T1000 (cell line): Measurements from ENCODE around the gene DCC.

Source experiments
- DNase-seq: peaks from one replicate; lab custom pipeline; 2025; ENCODE audit warnings: mixed read lengths; lab: John Stamatoyannopoulos, UW

DCC gene

DNA sequence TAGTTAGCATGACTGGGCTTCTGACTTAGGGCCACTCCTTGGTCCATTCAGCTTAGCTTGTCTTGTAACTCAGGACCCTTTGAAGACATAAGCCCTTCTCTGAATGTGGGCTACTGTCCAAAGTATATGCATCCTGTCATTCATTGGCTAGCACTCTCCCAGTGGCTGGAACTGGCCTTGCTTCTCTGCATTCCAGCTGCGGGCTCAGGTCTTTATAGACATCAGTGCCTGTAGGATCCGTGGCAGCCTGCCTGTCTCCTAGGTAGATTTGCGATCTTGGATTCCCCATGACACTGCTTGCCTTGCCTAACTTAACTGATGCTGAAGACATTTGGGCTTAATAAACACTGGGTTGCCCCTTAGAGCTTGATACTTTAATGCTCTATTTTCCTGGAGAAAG lies 170.1 kb downstream of the DCC start:
- no peak for DNase-seq

DNA sequence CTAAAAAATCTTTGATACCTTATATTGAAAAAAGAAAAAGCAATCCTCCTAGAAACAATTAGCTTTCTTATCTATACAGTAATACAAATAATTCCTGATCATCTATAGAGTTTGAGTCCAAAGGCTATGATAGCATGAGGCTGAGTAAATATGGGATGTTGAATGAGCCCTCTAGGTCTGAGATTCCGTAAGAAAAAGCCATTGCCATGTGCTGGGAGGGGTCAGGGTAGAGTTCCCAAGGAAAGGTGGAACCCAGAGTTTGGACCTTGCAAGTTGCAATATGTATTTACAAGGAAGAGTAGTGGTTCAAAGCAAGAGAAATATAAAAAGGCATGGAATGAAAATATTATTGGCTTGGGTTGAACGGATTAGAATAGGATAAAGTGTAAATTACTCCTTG lies 178.1 kb downstream of the DCC start:
- DNase-seq: no peak

DNA sequence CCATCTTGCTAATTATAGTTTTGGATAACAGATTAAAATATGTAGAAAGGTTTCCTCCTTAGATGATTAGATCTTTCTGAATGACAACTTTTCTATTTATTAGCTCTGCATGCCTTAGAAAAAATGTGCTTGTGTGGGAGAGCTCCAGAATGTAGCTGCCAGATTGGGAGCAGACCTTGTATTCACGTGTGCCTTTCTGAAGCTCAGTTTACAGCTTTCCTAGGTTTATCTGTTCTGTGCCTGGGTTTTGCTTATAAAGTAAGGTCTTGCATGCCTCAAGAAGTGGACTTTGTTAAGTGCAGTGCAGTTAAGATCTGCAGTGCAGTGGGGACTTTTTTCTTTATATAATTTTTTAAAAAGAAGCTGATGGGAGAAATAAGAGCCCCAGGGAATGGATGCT lies 179.0 kb downstream of the DCC start:
- DNase-seq: no peak

DNA sequence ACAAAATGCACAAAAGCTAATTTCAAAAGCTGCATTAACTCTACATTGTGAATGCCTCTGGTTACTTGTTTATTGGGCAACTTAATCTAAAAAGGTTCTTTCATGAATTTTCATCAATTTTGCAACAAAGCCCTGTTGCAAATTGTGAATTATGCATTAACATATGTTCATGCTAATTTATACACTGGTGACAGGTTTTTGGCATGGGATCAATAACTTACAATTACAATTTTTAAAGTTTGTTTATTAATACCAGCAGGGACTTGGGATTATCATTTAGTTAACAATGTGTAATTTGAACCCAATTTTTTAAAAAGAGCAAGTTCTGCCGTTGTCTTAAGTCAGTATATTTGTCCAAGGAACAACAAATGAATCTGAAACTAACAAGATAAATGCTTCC lies 183.6 kb downstream of the DCC start:
- no peak for DNase-seq

DNA sequence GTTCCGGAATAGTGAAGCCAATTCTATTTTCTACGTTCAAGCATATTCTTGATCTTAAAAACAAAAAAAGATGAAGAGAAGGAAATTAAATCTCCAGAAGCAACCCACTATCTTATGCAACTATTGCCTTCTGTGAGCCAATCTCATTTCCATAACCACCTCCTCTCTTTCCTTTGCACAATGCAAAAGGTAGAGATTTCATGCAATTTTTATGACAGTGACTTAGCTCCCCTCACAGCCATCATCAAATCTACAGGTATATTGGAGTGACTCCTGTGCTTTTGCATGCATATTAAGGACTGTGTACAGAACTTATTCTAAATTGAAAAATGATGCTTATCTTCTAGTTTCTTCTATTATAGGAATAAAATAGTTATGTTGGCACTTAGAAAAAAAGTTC lies 191.8 kb downstream of the DCC start:
- no peak for DNase-seq

DNA sequence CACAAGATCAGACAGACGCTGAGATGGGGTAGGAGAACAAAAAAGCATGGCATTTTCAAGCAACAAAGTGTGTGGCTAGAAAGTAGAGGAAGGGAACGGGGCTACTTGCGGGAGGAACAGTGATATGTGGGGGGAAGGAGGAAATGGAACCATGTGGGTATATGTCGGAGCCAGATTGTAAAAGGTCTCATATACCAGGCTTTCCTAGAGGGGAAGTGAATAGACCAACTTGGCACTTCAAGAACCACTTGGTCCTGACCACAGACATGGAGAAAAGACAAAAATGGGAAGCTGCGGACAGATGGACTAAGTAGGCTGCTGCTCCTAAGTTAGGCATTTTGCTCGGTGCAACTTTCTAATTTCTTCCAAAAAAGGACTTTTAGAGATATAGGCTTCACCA lies 196.0 kb downstream of the DCC start:
- DNase-seq: no peak

DNA sequence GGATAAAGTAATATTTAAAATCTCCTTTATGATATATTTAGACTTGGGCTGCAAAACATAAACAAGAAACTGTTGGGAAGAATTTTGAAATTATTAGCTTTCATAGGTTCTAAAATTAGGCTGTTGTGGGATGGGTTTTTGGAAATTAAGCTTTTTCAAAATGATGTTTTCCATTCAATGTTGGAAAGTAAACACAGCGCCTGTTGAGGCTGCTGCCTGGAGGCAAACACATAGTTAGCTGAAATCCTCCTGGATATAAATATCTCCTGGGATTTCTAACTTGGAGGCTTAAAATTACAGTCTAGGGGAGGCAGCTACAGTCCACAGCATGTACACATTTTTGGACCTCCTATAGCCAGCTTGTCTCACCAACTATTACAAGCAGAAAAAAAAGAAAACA lies 197.3 kb downstream of the DCC start:
- DNase-seq: no peak

DNA sequence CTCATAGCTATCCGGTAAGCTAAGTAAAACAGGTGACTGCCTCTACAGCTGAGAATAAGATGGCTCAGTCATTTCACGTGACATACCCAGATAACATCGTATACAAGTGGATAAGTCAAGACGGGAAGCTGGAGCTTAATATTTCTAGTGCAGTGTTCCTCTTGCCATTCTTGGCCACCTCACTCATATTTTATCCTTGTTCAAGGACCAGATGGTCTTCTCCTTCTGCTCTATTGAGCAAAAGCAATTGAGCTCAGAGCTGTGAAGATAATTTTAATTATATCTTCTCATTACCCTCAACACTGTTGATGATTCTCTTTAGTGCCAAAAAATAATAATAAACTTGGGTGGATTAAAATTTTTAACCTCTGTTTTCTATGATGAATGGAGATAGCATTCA lies 201.1 kb downstream of the DCC start:
- DNase-seq: no peak

DNA sequence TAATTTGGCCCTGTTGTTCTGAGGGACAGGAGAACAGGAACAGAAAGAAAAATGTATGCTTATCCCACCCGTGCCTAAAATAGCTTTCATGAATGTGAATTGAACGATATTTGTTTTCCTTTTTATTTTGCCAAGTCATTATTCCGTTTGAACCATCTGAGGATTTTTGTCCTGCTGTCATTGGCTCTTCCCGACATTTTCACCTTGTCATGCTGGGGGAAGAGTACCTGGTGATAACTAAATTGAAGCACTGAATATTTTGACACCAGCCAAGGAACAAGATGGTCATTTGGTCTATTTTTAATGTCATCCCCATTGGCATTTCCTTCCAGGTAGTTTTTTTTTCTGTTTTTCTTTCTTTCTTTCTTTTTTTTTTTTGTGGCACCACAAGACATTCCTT lies 204.1 kb downstream of the DCC start:
- no peak for DNase-seq

DNA sequence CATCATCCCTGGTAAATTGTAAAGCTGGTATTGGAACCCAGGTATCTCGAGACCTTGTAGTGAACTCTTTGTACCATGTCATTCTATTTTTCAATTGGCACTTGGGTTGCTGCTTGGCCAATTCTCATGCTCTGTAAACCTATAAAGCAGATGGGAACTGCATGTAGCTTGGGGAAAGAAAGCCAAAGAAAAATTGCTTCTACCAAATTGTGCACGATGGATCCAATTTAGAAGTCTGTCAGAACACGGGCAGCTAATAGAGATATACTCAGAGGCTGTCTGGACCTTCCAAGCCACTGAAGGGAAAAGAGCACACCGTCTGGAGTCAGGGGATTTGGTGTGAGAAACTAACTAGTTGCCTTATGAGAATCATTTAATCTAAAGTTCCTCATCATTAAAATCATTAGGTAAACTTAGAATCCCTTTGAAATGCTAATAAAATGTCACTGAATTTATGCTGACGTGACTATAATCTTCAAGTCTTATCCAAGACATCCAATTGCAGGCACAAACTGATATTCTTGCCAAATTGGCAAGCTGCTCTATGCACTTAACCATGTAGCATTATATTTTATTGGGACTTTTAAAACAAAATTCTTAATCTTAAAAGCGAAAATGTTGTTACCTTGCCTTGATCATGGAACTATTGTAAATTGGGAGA lies 206.8 kb downstream of the DCC start:
- no peak for DNase-seq

DNA sequence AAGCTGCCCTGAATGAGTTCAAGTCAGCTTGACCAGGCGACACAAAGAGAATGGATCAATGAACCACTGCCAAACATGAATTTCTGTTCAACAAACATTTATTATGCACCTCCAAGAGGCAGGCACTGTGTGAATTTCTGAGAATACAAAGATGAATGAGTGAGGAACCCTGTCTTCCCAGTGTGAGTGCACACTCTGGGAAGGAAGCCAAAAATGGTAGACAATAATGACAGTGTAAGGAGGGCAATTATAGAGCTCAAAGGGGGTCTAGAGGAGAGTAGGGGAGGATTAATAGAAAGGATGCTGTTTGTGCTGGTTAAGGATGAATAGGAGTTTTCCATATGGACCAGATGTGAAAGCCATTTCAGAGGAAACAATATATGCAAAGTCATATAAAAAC lies 213.4 kb downstream of the DCC start:
- DNase-seq: no peak

DNA sequence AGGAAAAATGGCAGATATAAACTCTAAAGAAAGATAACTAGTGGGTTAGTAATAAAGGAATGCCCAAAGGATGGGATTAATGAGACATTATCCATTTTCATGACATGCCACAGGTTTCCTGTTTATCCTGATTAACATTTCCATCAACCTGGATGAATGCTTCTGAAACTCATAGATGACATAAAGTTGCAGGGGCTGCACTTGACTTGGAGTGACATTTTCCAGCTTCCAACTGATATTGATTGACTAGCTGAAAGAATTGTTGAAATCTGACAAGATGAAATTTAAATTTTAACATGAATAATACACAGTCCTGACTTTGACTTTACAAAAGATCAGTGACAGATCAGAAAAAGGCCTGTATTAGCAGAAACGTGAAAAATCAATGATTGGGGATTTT lies 214.2 kb downstream of the DCC start:
- no peak for DNase-seq

DNA sequence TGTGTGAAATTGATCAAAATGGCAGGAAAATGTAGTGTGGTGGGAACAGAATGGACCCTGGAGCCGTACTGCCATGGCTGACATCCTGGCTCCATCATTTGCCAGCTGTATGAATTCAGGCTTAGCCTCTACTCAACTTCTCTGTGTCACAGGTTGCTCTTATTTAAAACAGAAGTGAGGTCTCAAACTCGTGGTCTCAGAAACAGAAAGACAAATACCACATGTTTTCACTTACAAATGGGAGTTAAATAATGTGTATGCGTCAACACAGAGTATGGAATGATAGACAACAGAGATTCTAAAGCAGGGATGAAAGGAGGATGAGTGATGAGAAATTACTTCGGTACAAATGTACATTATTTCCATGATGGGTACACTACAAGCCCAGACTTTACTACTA lies 227.4 kb downstream of the DCC start:
- DNase-seq: no peak

DNA sequence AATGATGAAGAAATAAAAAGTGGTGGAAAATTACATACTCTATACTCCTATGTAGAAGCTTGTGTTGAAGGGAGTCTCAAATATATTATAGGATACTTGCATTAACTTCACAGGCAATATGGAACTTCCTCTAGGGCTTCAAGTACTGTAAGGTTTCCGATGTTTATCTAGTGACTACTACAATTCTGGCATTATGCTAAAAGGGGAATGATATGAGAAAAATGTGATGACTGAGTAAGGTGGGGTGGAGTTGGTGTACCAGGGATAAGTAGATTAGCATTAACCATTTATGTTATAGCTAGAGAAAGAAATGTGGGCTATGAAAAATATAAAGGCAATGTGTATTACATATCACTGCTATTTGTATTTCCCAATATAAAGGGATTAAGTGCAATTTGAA lies 229.5 kb downstream of the DCC start:
- DNase-seq: no peak

DNA sequence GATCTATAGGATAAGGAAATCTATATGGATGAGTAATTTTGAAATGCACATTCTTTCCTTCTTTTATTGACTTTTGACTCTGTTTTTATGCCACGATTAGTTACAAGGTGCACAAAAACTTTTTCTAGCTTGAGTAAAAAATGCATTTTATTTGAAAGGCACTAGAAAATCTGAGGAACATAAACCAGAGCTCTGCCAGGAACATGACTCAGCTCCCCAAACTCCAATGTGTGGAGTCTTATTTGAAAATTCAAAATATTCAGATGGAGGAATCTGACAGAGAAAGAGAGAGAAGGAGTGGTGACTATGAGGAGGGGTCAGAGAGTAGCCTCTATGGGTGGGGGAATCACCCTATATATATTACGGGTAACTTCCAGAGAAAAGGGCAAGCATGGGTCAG lies 231.0 kb downstream of the DCC start:
- DNase-seq: no peak

DNA sequence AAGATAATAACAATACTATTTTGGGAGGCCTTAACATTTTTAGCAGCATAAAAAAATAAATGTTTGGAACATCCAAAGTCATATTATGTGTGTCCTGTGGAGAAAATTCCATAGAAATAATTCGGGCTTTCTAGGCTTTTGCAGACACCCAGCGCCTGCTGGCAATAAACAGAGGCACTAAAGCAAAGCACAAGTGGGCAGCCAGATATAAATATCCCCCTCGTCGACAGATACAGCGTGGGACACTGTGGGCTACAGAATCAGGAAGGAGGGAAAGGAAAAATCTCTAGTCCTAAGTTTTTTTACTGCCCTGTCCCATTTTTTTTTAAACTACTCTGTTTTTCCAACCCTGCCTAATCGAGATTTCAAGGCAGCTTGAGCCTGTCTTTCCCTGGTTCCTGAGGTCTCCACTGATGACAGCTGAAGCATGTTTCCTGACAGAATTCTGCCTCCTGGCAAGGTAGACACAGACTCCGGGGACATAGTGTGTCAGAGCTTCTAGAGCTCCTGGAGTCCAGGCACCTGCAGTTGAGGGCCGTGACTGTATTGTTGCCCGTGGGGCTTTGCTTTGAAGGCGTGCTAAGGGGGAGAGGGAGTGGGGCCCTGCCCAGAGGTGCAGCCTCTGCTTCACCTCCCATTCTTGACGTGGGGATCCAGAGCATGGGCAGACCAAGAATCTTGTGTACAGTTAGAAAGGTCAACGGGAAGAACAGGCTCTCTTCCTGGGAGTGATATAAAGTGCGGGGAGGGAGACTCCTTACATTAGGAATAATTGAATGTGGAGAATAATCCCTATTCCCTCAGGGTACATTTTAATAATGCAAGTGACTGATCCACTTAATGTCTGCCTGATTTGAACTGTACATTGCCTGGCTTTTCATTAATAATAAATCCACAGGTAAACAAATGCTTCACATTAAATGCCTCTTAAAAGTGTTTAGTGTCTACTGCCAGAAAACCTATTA lies 232.3 kb downstream of the DCC start:
- DNase-seq: no peak

DNA sequence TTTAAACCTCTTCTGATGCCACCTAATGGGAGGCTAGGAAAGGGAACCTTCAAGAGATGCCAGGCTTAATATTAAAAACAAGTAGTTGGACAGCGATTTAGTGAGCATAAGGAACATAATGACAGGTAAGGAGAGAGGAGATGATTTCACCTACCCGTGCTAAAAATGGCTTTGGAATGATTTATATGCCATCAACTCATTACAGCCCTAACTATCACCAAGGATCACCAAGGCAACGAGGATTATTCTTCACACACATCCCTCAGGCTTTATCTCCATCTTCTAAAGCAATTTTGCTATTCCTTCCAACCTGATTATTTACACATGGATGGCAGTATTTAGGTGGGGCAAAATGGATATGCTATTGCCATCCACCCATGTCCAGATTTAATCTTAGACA lies 237.8 kb downstream of the DCC start:
- no peak for DNase-seq

DNA sequence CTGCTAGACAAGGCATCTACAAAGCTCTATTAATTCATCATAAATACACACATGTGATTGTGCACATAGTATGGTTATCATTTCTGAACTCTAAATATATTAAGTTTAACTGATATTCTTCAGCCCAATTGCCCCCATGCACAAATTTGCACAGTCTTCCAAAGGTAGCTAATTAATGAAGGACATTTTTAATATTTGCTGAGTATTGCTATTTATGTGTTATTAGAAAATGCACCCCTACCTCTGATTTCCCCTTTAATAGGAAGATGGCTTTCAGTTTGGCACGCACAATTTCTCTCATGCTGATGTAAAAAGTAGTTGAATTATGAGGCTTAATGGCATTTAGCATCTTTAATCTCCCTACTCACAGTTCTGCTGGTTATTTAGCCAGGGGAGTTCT lies 242.1 kb downstream of the DCC start:
- no peak for DNase-seq

DNA sequence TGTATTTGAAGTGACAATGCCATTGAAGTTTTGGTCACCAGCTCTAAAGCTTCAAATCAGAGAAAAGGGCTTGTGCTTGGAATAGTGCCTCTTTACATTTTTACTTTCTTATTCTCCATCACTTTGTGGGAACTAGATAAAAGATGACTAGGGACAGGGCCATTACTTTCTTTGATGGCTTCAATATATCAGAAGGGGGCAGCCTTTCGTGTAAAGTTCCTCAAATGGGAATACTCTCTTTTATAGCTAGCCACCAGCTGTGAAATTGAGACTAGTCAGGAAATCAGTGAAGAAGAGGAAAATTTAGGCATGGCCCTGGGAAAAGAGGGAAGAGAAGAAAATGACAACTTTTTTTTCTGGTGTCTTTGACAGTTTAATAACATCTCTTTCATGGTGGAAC lies 242.5 kb downstream of the DCC start:
- no peak for DNase-seq

DNA sequence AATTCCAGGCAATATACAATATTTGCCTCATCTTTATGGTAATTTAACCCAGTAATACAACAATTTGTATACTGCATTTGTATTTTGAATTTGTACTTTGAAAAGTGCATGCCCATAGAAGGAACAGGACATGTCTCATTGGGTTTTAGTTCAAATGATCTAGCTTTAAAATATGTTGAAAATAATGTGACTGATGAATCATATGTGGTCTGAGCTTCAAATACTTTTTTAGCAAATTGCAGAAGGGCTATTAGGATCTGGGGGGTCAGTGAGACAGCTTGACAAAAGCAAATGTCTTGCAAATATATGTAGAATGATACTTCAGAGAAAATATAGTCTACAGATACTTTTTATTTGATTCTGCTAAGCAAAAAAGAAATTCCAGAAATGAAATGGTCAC lies 248.9 kb downstream of the DCC start:
- DNase-seq: no peak

DNA sequence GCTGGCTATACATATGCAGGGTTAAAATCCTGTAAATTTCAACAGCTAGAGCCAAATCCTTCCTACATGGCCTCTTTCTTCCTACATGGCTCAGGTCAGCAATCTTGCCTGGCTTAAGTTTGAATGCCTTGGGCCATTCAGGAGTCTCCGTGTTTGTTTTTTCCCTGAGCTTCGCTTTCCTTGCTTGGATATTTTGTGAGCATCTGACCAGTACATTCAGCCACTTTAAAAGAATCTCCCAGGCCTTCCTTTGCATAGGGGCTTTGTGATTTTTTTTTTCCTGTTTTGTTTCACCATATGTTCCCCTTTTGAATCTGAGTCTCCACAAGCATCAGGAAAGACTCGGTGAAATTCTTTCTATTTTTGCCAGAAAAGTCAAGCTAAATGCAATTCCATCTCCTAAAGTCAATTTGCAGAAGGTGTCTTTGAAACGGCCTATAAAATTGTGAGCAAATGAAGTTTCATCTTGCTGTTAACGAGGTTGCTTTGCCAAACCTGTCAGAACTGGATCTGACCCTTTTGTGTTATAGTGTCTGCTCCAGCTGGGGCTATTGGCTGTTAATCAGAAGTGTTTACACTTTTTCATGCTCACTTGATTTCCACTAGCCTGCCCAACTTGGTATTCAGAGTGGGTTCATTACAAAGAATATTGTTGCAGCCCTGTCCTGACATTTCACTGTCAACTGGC lies 256.9 kb downstream of the DCC start:
- no peak for DNase-seq

DNA sequence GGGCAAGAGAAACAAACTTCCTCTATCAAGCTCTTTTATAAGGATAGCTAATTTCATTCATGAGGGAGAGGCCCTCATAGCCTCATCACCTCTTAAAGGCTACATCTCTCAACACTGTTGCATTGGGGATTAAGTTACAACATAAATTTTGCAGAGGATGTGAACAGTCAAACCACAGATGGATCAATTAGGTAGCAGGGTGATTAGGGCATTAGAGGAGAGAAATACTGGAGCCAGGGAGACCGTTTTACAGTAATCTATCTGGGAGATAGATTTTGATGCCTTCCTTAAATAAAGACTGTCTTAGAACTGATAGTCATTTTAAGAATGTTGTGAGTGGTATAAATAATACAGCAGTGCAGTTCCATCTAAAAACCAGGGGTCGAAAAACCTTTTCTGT lies 258.9 kb downstream of the DCC start:
- no peak for DNase-seq

DNA sequence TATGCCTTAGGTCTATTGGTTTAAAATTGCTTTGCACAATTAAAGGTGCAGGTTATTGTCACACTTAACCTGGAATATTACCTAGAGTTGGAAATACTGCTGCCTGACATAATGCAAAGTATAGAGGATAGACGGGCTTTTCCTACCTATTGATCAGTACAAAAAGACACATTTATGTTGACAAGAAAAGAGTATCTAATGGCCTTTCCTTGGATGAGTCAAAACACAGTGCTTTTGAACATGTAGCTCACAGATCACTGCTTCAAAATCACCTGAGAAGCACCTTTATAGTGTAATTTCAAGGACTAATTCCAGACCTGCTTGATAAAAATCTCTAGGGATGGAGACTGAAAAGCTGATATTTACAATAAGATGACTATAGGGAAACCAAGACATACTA lies 262.8 kb downstream of the DCC start:
- no peak for DNase-seq
